ENCODE measurements around the gene ITGAV.
A peak's percentile ranks its signal among the peaks of the same experiment; 100 is the strongest.

ITGAV gene

DNA sequence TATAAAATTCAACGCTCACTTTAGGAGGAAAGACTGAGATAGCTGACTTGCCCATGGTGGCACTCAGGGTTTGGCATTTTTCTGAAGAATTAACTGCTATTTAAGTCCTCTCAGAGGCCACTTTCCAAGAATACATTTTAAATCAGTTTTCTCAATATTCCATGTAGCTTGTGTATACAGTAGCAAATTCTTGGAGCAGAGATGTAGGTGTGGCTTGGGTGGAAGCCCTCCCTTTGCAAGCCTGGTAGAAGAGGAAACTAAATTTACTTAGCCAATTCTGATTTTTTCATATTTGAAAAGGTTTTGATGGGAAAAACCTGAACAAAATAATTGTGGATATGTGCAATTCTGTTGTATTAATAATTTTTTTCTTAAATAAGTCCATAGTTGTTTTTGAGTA lies 14.0 kb upstream of the ITGAV start:
- DNase-seq, result no peak

DNA sequence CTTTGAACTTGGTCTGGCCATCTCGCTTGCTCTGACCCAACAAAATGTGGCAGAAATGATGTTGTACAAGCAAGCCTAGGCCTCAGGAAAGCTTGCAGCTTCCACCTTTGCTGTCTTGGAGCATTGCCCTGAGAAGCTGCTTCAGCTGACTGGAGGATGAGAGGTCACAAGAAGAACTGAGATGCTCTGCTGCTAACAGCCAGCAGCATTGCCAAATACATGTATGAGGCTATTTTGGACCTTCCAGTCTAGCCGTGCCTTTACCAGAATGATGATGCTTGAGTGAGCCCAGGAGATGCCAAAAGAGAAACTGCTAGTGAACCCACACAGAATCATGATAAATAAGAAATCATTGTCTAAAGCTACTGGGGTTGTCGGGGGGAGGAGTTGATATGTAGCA lies 13.2 kb upstream of the ITGAV start:
- no peak for DNase-seq

- DNase-seq, result no peak
These were observed 7.2 kb upstream of the ITGAV start for GRCh38 chr2:186582698-186583097.

DNA sequence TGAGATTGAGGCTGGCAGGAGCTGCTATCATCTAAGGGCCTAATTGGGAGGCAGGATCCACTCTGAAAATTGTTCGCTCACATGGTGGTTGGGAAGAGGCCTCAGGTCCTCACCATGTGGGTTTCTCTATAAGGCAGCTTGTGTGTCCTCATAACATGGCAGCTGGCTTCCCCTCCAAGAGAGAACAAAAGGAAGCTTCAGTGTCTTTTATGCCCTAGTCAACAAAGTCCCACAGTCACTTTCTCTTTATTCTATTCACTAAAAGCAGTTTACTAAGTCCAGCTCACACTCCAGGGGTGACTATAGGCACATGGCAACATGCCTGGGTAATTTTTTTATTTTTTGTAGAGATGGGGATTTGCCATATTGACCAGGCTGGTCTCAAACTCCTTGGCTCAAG lies 5.8 kb upstream of the ITGAV start:
- DNase-seq, result no peak

GRCh38 chr2:186588421-186588820 lies 1.4 kb upstream of the ITGAV start:
- no peak for DNase-seq

GRCh38 chr2:186588940-186589611 lies 780 bp upstream of the ITGAV start:
- no peak for DNase-seq

GRCh38 chr2:186590350-186590758 lies 498 bp downstream of the ITGAV start:
- peak in 1 of 2 donors; percentile 13 for DNase-seq

DNA sequence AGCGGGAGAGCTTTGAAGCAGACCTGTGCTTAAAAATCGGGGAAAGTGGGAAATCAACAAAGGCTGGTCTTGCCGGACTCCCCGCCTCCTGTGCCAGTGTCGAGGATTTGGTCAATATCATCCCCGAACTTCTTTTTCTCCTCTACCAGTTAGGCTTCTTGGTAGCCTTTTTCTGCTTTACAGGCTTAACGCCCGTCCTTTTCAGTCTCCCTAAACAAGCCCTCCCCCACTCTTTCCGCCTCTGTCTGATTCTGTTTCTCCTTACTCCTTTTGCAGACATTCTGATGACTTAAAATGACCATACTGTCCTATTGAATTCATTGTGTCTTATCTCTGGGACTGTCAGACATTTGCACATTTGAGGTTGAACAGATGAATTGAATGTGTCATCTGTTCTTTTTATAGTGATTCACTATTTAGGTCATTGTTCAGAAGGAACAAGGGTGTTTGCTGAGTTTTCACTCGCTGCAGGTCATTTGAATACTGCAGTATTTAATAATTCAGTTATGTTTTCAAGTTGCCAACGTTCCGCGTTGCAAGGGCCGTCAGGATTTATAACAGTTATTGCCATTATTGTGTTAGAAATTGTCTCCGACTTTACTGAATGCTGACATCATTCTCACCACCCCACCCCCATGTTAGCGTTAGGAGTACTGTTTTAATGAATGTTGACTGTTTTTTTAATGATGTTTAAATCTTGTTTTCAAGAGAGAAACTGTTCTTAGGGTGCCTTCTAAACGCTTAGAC lies 1.1 kb downstream of the ITGAV start:
- peak in 1 of 2 donors; percentile 39 for DNase-seq

DNA sequence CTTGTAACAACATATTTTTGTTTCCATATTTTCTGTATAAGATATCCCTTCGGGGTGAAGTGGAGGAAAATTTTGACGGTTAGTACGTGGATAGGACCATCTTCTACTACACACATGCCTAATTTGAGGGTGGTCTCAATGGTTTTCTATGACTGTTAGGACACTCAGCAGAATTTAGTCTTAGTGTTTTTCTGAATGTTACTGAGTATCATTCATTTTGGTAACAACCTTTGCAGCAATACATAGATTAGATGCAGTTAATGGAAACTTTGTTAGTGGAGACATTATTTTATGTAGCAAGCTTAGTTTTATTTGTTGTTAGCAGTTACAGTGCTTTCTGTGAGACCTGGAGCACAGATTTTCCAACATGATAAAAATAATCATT lies 1.6 kb downstream of the ITGAV start:
- DNase-seq, result no peak

- no peak for DNase-seq
These were observed 2.5 kb downstream of the ITGAV start for GRCh38 chr2:186592137-186592875.

GRCh38 chr2:186593523-186593922 lies 3.7 kb downstream of the ITGAV start:
- DNase-seq, result no peak

DNA sequence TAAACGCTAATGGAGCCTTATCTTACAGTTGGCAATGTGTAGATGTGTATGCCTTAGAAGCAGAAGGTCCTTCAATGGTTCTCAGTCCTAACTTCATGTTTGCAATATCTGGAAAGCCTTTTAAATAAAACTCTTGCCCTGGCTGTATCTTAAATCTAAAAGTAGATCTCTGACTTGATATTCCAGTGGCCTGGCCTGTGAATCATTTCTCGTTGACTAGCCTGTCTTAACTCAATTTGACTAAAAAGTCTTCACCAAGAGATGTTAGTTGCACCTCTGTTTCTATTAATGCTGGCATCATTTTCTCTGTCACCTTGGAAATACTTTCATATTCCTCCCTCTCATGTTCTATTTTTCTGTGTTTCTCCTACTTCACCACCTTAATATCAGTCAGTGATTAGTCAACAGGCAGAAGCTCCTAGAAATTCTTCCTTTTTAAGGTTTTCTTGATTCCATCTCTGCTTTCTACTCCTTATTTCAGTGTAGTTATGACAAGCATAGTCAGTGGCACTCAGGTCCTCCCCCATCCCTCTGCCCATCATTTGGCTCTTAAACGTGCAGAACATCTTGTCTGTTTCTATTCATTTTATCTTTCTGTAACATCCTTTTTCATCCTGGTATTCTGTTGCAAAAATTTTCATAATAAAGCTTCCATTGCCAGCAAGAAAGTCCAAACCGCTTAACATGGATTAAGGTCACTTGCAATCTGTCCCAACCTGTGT lies 4.3 kb downstream of the ITGAV start:
- no peak for DNase-seq

- no peak for DNase-seq
These were observed 5.4 kb downstream of the ITGAV start for GRCh38 chr2:186595219-186595618.

- DNase-seq, result no peak
These were observed 9.4 kb downstream of the ITGAV start for GRCh38 chr2:186599186-186599778.

- DNase-seq, result no peak
These were observed 13.4 kb downstream of the ITGAV start for GRCh38 chr2:186603286-186603685.

GRCh38 chr2:186605041-186605440 lies 15.2 kb downstream of the ITGAV start:
- DNase-seq, result no peak

GRCh38 chr2:186607660-186608324 lies 17.9 kb downstream of the ITGAV start:
- no peak for DNase-seq

DNA sequence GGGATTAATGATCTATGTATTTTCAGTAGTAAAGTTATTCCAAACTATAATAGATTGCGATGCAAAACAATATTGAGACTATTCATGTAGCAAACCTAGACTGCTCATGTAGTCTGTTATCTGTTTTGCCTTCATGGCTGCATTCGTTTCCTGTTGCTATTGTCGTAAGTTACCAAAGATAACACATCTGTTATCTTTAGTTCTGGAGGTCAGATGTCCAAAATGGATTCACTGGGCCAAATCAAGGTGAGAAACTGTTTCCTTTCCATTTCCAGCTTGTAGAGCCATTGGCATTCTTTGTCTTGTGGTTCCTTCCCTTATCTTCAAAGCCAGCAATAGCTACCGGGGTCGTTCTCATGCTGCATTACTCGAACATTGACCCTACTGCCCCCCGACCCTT lies 20.9 kb downstream of the ITGAV start:
- DNase-seq, result no peak

GRCh38 chr2:186611526-186611925 lies 21.7 kb downstream of the ITGAV start:
- DNase-seq, result no peak

DNA sequence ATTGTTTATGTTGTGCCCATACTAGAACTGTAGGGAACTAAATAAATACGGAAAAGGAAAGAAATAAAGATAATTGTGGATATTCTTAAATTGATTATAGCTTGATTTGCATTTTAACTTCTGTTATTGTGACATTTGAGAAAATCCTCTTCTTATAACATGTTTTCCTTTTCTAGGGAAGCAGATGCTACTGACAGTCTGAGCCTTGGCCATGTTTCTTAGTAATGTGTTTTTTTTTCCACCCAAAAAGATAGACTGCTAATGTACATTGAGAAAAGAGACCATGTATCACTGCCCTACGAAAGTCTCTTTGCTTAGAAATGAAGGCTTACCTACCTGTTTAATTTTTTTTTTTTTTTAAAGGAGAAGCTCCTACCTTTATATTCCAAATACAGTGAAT lies 22.2 kb downstream of the ITGAV start:
- no peak for DNase-seq

DNA sequence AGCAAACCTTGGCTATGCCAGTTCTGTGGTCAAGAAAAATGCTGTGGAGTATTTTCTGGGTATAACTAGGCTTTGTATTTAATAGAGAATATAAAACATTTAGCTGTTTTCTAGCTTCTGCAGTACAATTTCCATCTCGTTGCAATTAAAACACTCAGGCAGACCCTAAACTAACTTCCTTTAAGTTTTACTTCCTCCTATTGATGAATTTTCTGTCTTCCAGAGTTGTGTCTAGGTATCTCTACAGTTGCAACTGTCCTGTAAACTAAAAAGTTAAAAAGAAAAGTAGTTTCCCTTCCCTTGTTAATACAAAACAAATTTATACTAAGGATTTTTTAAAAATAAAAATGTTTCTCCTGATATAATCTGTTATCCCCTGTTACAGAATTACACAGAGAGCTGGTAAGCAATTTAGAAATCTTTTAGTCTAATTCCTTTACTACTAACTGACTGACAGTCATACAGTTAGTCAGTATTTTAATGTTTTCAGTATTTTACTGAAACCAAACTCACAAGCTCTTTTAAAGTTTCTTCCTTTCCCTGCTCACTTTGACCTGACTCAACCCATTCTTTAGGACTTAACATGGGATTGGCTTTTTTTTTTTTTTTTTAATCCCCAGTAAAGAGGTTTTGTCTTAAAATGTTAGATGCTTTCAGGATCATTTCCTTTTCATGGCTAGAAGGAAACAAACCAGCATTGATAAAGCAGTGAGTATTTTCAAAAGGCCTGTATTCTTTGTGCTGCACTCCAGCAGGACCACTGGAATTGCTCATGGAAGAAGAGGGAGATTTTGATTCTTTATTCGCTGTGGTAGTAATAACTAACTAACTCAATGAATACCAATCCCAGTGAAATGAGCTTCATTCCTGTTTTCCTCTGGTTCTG lies 22.9 kb downstream of the ITGAV start:
- no peak for DNase-seq
